Left kidney (tissue), 2 donors: ENCODE measurements around the gene RBCK1. TPM values are rescaled to one million over a fixed set of nuclear protein-coding genes. Genes with fewer than 3 reads are reported as not detected.
"Not testable (repeated sequence)": the region's sequence is repeated elsewhere in the genome, so short reads cannot be mapped to it uniquely, and the experiment has no call there.

Experiments
- DNase-seq: peaks from one replicate; pipeline ENCODE4 v3.0.0-alpha.2; 2013
- polyA plus RNA-seq: library from polyadenylated mRNA; unstranded; fragments of 120-200 nt; gene quantifications from one replicate; pipeline ENCODE4 v1.2.1, GENCODE V29; 2013; ENCODE audit not compliant: insufficient read length

RBCK1 gene
- polyA plus RNA-seq, 1 donor: 94.4 TPM

DNA sequence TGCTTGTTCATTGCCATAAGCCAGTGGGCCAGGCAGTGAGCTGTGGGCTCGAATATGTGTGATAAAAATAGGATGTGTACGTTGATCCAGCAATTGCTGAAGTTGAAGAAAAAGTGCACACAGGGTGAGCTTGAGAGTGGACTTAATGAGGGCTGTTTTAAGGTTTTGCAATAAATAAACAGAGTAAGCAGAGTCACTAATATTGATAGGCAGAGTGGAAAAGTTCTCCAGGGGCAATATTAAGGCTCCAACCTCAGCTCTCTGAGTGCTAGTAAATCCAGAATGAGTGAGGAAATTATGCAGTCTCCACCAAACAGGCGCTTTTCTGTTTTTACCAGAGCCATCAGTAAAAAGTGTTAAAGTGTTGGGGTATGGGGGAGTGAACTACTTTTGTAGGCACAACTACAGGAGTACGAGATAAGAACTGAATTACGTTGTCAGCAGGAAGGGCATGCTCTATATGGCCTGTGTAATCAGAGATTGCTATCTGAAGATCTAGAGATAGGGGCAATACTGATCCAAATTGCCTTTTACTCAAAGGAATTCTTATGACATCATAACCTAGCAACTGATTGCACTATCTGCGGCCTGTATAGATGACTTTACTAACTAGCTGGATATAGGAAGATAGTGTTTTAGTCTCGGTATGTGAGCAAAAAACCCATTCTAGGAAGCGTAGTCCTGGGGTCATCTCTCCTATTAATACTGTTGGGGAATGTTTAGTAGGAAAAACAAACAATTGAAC, 61.8 kb downstream of the RBCK1 start:
- no peak for DNase-seq

DNA sequence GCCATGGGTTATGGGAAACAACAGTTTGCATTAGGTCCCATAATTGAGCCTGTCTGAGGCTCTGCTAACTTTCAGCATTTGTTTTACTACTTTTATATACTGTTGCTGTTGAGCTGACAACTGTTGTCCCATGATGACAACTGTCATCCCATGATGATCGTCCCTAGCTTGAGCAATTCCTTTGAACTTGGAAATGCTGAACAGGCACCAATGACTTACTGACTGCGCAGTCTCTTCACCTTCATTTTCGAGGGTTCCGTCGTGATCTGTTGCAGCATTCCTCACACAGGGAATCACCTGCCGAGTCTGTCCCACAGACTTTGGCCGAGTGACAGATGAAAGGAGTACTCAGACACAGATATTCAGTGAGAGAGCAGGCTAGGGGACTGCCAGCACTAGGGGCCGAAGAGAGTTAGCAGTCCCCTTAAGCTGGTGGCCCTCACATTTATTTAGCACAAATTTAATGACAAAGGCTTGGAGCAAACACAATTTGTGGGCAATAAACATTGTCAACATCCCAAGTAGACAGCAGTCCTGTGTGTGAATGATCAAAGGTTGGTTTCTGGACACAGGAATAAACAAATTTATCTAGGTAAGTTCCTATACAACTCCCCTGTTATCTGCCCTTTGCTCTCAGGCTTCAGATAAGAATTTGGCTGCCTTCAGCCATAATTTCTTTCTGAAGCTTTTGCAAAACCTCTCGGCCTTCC, 64.2 kb downstream of the RBCK1 start:
- no peak for DNase-seq

DNA sequence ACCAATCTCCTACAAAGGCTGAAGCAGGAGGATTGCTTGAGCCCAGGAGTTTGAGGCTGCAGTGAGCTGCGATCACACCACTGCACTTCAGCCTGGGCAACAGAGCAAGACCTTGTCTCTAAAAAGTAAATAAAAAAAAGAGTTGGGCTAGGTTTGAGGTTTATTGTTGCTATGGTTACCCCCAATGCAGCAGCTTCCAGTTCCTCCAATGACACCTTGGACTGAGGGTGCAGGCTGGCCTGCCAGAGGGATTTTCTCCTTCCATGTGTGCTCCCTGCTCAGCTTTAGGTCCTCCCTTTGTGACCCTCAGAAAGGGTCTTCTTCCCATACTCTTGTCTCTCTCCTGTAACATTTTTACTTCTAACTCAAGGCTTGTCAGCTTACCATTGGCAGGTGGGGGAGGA, 64.8 kb downstream of the RBCK1 start:
- DNase-seq: no peak

DNA sequence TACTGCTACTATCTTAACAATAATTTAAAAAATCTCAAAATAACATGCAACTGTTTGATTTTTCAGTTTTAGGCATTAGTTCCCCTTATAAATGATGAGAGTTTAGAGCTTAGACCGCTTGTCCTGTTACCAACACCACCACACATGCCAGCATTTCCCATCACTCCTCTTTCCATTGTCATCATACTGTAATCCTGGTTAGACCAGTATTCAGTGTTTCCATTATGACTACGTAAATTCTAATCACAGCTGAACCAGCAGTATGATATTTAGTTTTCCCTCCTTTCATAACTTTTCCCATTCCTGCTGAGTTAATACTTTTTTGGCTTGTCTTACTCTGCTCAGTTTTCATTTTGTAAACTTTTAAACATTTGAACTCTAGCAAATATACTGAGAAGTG, 66.5 kb downstream of the RBCK1 start:
- no peak for DNase-seq

DNA sequence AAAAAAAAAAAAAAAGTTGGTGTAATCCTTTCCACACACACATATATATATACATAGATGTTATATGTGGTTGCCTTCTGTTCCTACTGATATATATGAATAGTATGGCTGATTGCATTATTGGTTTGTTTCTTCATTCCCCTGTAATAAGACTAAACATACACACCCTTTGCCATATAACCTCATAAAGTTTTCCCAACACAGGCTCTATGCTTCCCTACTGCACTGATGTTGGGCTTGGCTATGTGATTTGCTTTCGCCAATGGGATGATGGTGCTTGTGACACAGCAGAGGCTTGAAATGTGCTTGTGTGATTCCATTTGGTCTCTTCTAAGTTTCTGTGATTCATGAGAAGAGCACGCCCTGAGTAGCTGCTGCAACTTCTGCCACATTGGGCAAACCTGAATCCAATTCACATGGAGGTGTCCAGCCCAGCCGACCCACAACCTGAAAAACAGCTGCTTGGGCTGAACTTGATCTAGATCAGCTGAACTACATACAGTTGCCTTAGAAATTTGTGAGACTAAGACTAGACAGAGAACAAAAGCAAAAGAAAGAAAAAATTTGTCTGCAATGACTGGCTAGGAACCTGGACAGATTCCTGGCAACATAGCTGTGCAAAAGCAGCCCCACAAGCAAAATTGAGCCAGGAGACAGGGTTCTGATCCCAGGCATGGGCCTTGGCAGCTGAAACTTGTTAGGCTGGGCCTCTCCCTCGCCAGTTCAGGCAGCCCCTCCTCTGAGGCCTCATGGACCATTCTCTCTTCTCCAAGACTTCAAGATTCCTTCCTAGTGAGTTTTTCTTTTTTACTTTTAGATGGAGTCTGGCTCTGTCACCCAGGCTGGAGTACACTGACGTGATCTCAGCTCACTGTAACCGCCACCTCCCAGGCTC, 67.6 kb downstream of the RBCK1 start:
- no peak for DNase-seq

DNA sequence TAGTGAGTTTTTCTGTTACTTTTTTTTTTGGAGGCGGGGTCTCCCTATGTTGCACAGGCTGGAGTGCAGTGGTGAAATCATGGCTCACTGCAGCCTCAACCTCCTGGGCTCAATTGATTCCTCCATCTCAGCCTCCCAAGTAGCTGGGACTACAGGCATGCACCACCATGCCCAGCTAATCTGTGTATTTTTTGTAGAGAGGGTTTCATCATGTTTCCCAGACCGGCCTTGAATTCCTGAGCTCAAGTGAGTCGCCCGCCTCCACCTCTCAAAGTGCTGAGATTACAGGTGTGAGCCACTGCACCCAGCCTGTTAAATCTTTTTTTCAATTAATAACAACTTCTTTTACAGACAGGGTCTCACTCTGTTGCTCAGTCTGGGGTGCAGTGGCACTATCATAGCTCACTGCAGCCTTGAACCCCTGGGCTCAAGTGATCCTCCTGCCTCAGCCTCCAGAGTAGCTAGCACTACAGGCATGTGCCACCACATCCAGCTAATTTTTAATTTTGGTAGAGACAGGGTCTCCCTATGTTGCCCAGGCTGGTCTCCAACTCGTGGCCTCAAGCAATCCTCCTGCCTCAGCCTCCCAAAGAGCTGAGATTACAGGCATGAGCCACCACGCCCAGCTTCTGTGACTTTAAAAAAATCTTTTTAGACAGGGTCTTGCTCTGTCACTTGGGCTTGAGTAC, 68.6 kb downstream of the RBCK1 start:
- not testable (repeated sequence) for DNase-seq

DNA sequence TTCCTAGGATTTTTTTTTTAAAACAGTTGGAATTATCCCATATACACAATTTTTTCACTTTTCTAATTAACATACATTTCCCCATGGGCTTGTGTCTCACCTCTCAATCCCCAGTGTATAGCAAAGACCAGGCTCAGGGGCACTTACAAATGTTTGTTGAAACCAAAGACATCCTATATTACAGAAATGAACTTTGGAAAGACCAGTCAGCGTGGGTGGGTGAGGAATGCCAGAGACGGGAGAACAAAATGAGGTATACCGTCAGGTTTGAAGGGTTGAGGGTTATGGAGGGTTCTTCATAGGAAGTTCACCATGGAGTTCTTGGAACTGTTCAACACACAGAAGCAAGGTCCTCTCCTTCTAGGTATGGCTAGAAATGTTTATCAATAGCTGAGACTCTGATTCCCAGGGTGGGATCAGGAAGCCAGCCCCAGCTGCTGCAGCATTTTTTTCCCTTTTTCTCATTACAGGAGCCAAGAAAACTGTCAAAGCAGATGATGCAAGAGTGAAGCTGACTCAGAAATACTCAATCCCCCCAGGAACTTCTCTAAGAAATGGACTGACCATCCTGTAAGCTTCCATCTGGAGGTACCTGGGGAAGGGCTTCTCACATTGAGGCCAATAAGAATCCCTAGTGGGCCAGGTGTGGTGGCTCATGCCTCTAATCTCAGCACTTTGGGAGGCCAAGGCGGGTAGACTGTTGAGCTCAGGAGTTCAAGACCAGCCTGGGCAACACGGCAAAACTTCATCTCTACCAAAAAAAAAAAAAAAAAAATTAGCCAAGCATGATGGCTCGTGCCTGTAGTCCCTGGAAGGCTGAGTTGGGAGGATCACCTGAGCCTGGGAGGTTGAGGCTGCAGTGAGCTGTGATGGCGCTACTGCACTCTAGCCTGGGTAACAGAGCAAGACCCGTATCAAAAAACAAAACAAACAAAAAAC, 70.2 kb downstream of the RBCK1 start:
- DNase-seq: no peak

DNA sequence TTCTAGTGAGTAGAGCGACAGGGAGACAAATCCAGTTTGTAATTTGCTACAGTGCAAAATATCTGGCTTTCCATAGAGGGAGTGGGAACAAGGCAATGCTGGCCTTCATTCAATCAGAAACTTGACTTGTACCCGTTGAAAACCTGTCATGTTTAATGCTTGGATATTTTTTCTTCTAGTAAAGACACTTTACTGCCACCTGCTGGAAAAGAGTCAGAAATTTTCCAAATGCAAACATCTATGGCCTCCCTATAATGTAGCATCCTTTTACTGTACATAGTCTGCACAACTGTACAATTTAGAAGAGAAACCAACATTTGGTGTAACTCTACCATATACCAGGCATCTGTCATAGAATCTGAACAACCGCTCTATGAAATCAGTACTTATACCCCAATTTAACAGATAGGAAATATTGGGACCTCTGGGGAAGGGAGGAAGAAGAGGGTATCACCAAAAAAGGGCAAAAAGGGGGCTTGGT, 70.9 kb downstream of the RBCK1 start:
- DNase-seq: peak; percentile 68

DNA sequence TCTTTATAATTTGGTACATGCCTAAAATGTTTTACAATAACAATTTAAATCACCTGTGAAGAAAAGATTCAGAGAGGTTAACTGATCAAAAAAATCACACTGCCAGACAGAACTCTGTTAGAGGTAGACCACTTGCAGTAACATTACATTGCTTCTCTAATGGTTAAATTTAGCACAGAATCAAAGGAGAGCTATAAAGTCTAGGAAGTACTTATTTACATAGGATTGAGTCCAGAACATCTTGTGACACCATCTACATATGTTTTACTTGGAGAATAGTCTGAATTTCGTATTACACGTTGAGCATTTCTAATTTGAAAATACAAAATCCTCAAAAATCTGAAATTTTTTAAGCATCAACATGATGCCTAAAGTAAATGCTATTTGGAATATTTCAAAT, 71.4 kb downstream of the RBCK1 start:
- no peak for DNase-seq

DNA sequence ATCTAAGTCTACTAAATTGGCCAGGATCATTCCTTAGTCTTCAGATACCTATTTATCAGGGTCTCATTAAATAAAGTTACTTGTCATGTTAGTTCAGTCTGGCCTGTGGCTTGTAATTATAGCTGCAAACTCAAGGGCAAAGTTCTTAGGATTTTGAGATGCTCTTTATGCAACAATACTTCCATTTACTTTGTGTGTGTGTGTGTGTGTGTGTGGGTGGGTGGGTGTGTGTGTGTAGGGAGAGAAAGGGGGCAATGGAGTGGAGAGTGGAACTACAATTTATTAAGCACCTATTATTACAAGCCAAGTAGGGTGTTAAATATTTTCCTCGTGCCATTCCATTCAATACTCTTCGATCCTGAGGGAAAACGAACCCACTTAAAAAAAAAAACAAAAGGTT, 71.9 kb downstream of the RBCK1 start:
- DNase-seq: no peak

DNA sequence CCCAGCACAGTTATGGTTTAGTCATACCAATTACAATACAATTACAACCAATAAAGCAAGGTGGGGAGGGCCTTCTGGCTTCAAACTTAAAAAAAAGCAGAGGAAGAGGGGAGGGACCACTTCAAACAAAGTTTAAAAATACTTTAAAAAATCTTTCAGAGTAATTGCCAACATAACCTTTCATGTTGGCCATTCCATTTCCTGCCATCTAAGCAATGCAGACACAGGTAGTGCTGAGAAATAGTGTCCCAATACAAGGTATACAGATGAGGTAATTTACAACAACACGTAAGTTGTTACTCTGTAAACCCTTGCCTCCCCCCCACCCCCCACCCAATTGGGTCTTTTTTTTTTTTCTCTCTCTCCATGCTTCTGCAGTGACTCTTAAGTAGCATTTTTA, 73.1 kb downstream of the RBCK1 start:
- no peak for DNase-seq

Other genes starting within 250 kb of the RBCK1 start
- gene DEFB128, start 218.6 kb upstream of the RBCK1 start, polyA plus RNA-seq: not detected
- gene DEFB129, start 181.0 kb upstream of the RBCK1 start, polyA plus RNA-seq: not detected
- 0.07 TPM for gene DEFB132, start 150.6 kb upstream of the RBCK1 start, polyA plus RNA-seq
- gene C20orf96, start 117.5 kb upstream of the RBCK1 start, polyA plus RNA-seq: 50.7 TPM
- 44.7 TPM for gene ZCCHC3, start 110.7 kb upstream of the RBCK1 start, polyA plus RNA-seq
- gene SOX12, start 82.7 kb upstream of the RBCK1 start, polyA plus RNA-seq: 31.6 TPM
- gene NRSN2, start 61.2 kb upstream of the RBCK1 start, polyA plus RNA-seq: 46.5 TPM
- gene TRIB3, start 27.5 kb upstream of the RBCK1 start, polyA plus RNA-seq: 3.3 TPM
- 35.9 TPM for gene TBC1D20, start 54.2 kb downstream of the RBCK1 start, polyA plus RNA-seq
- gene CSNK2A1, start 135.5 kb downstream of the RBCK1 start, polyA plus RNA-seq: 174 TPM
- gene TCF15, start 202.0 kb downstream of the RBCK1 start, polyA plus RNA-seq: 0.90 TPM
- 12.5 TPM for gene SRXN1, start 244.9 kb downstream of the RBCK1 start, polyA plus RNA-seq